H1 (cell line): ENCODE data around the gene KLHL14. TPM values are rescaled to one million over a fixed set of nuclear protein-coding genes. Genes with fewer than 3 reads are reported as not detected.

Source experiments
- CTCF ChIA-PET: fragments of 300-600 bp; sonication (Branson Sonifier 250); formaldehyde crosslinking; loops from one replicate; lab custom pipeline; 2021; ENCODE audit not compliant: partially characterized antibody; lab: Charles Lee
- POLR2A ChIA-PET: fragments of 300-600 bp; sonication (Branson Sonifier 250); formaldehyde crosslinking; loops from one replicate; lab custom pipeline; 2021; ENCODE audit warnings: inconsistent platforms; ENCODE audit not compliant: partially characterized antibody; lab: Charles Lee
- DNase-seq, 2 experiments: peaks; one replicate each; pipeline versions ENCODE4 v3.0.0 to v3.0.0-alpha.2; 2010 to 2022; ENCODE audit warnings: low spot score in 2 of 2, low read depth in 1 of 2, mixed read lengths in 1 of 2
- FAIRE-seq: peaks from 2 replicates; lab custom pipeline; 2011; peaks lifted over from hg19 to GRCh38; lab: Jason Lieb, UNC
- H2AFZ ChIP-seq: 2 replicates; pipeline ENCODE4 v1.8.1; 2012; ENCODE audit warnings: low read length, inconsistent platforms
- H2AK5ac ChIP-seq: 2 replicates; pipeline ENCODE4 v1.6.1; 2013; ENCODE audit warnings: low read depth, low read length
- H2BK120ac ChIP-seq: replicated peaks from 2 replicates; pipeline ENCODE3; 2013; ENCODE audit warnings: low read depth, low read length, inconsistent platforms
- H2BK12ac ChIP-seq: 2 replicates; pipeline ENCODE4 v1.6.1; 2013; ENCODE audit warnings: low read depth, low read length
- H2BK15ac ChIP-seq: 2 replicates; pipeline ENCODE4 v1.6.1; 2013; ENCODE audit warnings: low read length
- H2BK20ac ChIP-seq: 2 replicates; pipeline ENCODE4 v1.6.1; 2013; ENCODE audit warnings: low read length
- H2BK5ac ChIP-seq: 2 replicates; pipeline ENCODE4 v1.6.1; 2013; ENCODE audit warnings: low read depth, low read length
- H3K14ac ChIP-seq: 2 replicates; pipeline ENCODE4 v1.6.1; 2013; ENCODE audit warnings: inconsistent platforms; ENCODE audit not compliant: insufficient read length
- H3K18ac ChIP-seq: 2 replicates; pipeline ENCODE4 v1.6.1; 2013; ENCODE audit warnings: low read length; ENCODE audit errors: extremely low read depth
- H3K23ac ChIP-seq: 2 replicates; pipeline ENCODE4 v1.6.1; 2013; ENCODE audit warnings: inconsistent platforms; ENCODE audit not compliant: insufficient read length
- H3K23me2 ChIP-seq: 2 replicates; pipeline ENCODE4 v1.6.1; 2013; ENCODE audit warnings: low read depth, low read length
- H3K27ac ChIP-seq: 2 replicates; pipeline ENCODE4 v1.6.1; 2011; ENCODE audit warnings: low read depth, low read length, inconsistent platforms
- H3K27me3 ChIP-seq, 4 experiments: replicated peaks in 1 of 4; 1 replicate in 1 of 4; 2 replicates in 3 of 4; pipeline versions ENCODE4 v1.6.1 to v1.8.1; 2011 to 2013; ENCODE audit warnings: low read length in 3 of 4, mild to moderate bottlenecking in 3 of 4, inconsistent platforms in 2 of 4, mixed read lengths in 2 of 4, moderate library complexity in 1 of 4; ENCODE audit not compliant: control insufficient read depth in 3 of 4, insufficient read depth in 3 of 4; ENCODE audit errors: extremely low read depth in 1 of 4
- H3K36me3 ChIP-seq, 4 experiments: 2 replicates each; pipeline versions ENCODE4 v1.6.1 to v1.8.1; 2011 to 2013; ENCODE audit warnings: mild to moderate bottlenecking in 4 of 4, low read length in 3 of 4, moderate library complexity in 2 of 4, control low read depth in 1 of 4, inconsistent platforms in 1 of 4; ENCODE audit not compliant: insufficient read depth in 4 of 4, control insufficient read depth in 2 of 4
- H3K4ac ChIP-seq: replicated peaks from 2 replicates; pipeline ENCODE3; 2013; ENCODE audit warnings: low read length, low read depth, mixed read lengths, inconsistent platforms; ENCODE audit not compliant: insufficient read length
- H3K4me1 ChIP-seq, 4 experiments: replicated peaks in 1 of 4; 1 replicate in 1 of 4; 2 replicates in 3 of 4; pipeline versions ENCODE4 v1.6.1 to v1.8.1; 2011 to 2013; ENCODE audit warnings: low read length in 3 of 4, inconsistent platforms in 2 of 4, mixed read lengths in 1 of 4; ENCODE audit not compliant: insufficient read depth in 4 of 4, control insufficient read depth in 3 of 4
- H3K4me2 ChIP-seq, 2 experiments: 2 replicates each; pipeline versions ENCODE4 v1.6.1 to v1.8.1; 2011 to 2013; ENCODE audit warnings: low read depth in 2 of 2, low read length in 2 of 2, control low read depth in 1 of 2, inconsistent platforms in 1 of 2, mild to moderate bottlenecking in 1 of 2; ENCODE audit not compliant: insufficient read depth in 1 of 2
- H3K4me3 ChIP-seq, 4 experiments: fragments of 200-600, 300-600 bp in 1 of 4; sonication (generic), shearing (Covaris generic), sonication (Bioruptor Twin) in 1 of 4; 2 replicates each; pipeline versions ENCODE4 v1.5.1 to v1.8.1; 2011 to 2016; ENCODE audit warnings: low read length in 4 of 4, low read depth in 3 of 4, control low read depth in 2 of 4, inconsistent platforms in 2 of 4, mild to moderate bottlenecking in 2 of 4, mixed read lengths in 1 of 4, moderate library complexity in 1 of 4; ENCODE audit not compliant: insufficient read depth in 2 of 4; ENCODE audit errors: extremely low read depth in 1 of 4
- H3K56ac ChIP-seq: replicated peaks from 2 replicates; pipeline ENCODE3; 2013; ENCODE audit warnings: low read depth, mild to moderate bottlenecking, mixed read lengths, low read length, inconsistent platforms; ENCODE audit not compliant: insufficient read length
- H3K79me1 ChIP-seq: 2 replicates; pipeline ENCODE4 v1.6.1; 2013; ENCODE audit warnings: low read depth, low read length, control low read depth
- H3K79me2 ChIP-seq, 2 experiments: 2 replicates each; pipeline versions ENCODE4 v1.6.1 to v1.8.1; 2012 to 2013; ENCODE audit warnings: low read length in 2 of 2, mild to moderate bottlenecking in 2 of 2, inconsistent platforms in 1 of 2; ENCODE audit not compliant: insufficient read depth in 2 of 2, control insufficient read depth in 1 of 2
- H3K9ac ChIP-seq, 4 experiments: replicated peaks in 1 of 4; 1 replicate in 1 of 4; 2 replicates in 3 of 4; pipeline versions ENCODE4 v1.6.1 to v1.8.1; 2011 to 2013; ENCODE audit warnings: low read depth in 3 of 4, low read length in 3 of 4, control low read depth in 2 of 4, mild to moderate bottlenecking in 2 of 4, moderate library complexity in 2 of 4, inconsistent platforms in 1 of 4; ENCODE audit errors: extremely low read depth in 1 of 4
- H3K9me3 ChIP-seq, 2 experiments: 2 replicates each; pipeline versions ENCODE4 v1.6.1 to v1.8.1; 2012 to 2013; ENCODE audit warnings: mild to moderate bottlenecking in 2 of 2, moderate library complexity in 2 of 2, control low read depth in 1 of 2, inconsistent platforms in 1 of 2, low read depth in 1 of 2, low read length in 1 of 2, mixed read lengths in 1 of 2; ENCODE audit not compliant: insufficient read depth in 2 of 2
- H4K20me1 ChIP-seq, 2 experiments: replicated peaks in 1 of 2; 2 replicates each; pipeline versions ENCODE3 to v1.8.1; 2011 to 2013; ENCODE audit warnings: inconsistent platforms in 2 of 2, low read length in 2 of 2, mild to moderate bottlenecking in 1 of 2; ENCODE audit not compliant: insufficient read depth in 2 of 2, control insufficient read depth in 1 of 2
- H4K5ac ChIP-seq: 2 replicates; pipeline ENCODE4 v1.6.1; 2013; ENCODE audit warnings: low read length, low read depth, mixed read lengths, inconsistent platforms; ENCODE audit not compliant: insufficient read length
- H4K8ac ChIP-seq: 2 replicates; pipeline ENCODE4 v1.8.0; 2013; ENCODE audit warnings: mild to moderate bottlenecking, moderate library complexity, low read length, inconsistent platforms; ENCODE audit not compliant: insufficient read depth; ENCODE audit errors: extremely low read depth
- H4K91ac ChIP-seq: replicated peaks from 2 replicates; pipeline ENCODE3; 2013; ENCODE audit warnings: low read length, mixed read lengths, inconsistent platforms; ENCODE audit not compliant: insufficient read length
- BACH1 ChIP-seq: IDR thresholded peaks from 2 replicates; pipeline ENCODE4 v1.6.1; 2012; ENCODE audit warnings: low read length, improper control_type of control experiment
- BRCA1 ChIP-seq: IDR thresholded peaks from 2 replicates; pipeline ENCODE4 v1.6.1; 2012; ENCODE audit warnings: low read depth, low read length, improper control_type of control experiment
- GTF2F1 ChIP-seq: IDR thresholded peaks from 2 replicates; pipeline ENCODE4 v1.6.1; 2012; ENCODE audit warnings: low read depth, low read length, improper control_type of control experiment, borderline replicate concordance
- HDAC6 ChIP-seq: IDR thresholded peaks from one replicate; pipeline ENCODE4 v1.7.1; 2012; ENCODE audit warnings: low read depth, mild to moderate bottlenecking, inconsistent platforms, low read length, moderate library complexity
- KDM1A ChIP-seq: fragments of 200-600, 300-600 bp; sonication (generic); IDR thresholded peaks from 2 replicates; pipeline ENCODE4 v1.7.1; 2016; ENCODE audit warnings: mild to moderate bottlenecking, low read length, borderline replicate concordance
- NANOG ChIP-seq: IDR thresholded peaks from 2 replicates; pipeline ENCODE4 v1.6.1; 2011; ENCODE audit warnings: low read length, low read depth, mild to moderate bottlenecking, inconsistent platforms; ENCODE audit not compliant: insufficient read depth, poor library complexity, severe bottlenecking
- NRF1 ChIP-seq: IDR thresholded peaks from 2 replicates; pipeline ENCODE4 v1.6.1; 2011; ENCODE audit warnings: mild to moderate bottlenecking, low read depth, low read length, improper control_type of control experiment
- POLR2A ChIP-seq, 2 experiments: IDR thresholded peaks; 1 replicate in 1 of 2; 2 replicates in 1 of 2; pipeline ENCODE4 v1.6.1; 2011; ENCODE audit warnings: low read depth in 2 of 2, low read length in 2 of 2, mild to moderate bottlenecking in 2 of 2; ENCODE audit errors: control extremely low read depth in 1 of 2
- RXRA ChIP-seq: IDR thresholded peaks from 2 replicates; pipeline ENCODE4 v1.6.1; 2011; ENCODE audit warnings: low read depth, mild to moderate bottlenecking, low read length, moderate library complexity; ENCODE audit not compliant: insufficient read depth
- SAP30 ChIP-seq: fragments of 300-600 bp; sonication (generic); IDR thresholded peaks from 2 replicates; pipeline ENCODE4 v1.7.1; 2012; ENCODE audit warnings: low read length, moderate library complexity, mild to moderate bottlenecking, inconsistent platforms; ENCODE audit not compliant: insufficient read depth, insufficient replicate concordance
- SIRT6 ChIP-seq: IDR thresholded peaks from one replicate; pipeline ENCODE4 v1.7.1; 2012; ENCODE audit warnings: low read length, inconsistent platforms
- SP1 ChIP-seq: IDR thresholded peaks from 2 replicates; pipeline ENCODE4 v1.6.1; 2011; ENCODE audit warnings: low read depth, low read length
- SP4 ChIP-seq: IDR thresholded peaks from 2 replicates; pipeline ENCODE4 v1.6.1; 2012; ENCODE audit warnings: low read length, inconsistent platforms
- TCF12 ChIP-seq: IDR thresholded peaks from 2 replicates; pipeline ENCODE4 v1.6.1; 2011; ENCODE audit warnings: low read depth, mild to moderate bottlenecking, low read length
- WGBS, 2 experiments: shearing (Covaris generic) in 1 of 2; methylation state at CpG; one replicate each; pipeline versions ENCODE4 v1.1.6 to v1.1.7; 2013 to 2015; ENCODE audit warnings: low lambda C conversion rate in 2 of 2, mixed read lengths in 2 of 2, inconsistent platforms in 1 of 2, low coverage in 1 of 2, missing lambda C conversion rate in 1 of 2; ENCODE audit not compliant: insufficient replicate concordance in 2 of 2, insufficient coverage in 1 of 2, insufficient read length in 1 of 2; ENCODE audit errors: extremely low coverage in 1 of 2, missing lambda C conversion rate in 1 of 2; 5-methylcytosine and 5-hydroxymethylcytosine counted together
- polyA plus RNA-seq, 7 experiments: library from polyadenylated mRNA; depleted of rRNA in 3 of 7; stranded (reverse) in 5 of 7; unstranded in 2 of 7; fragments of >200 nt in 5 of 7; fragments of 200-250 nt in 2 of 7; gene quantifications; 1 replicate in 5 of 7; 2 replicates in 1 of 7; 4 replicates in 1 of 7; pipeline versions ENCODE4 v1.2.1 to v1.2.3, GENCODE V29; 2011 to 2013; ENCODE audit warnings: missing spikeins in 2 of 7, mixed read lengths in 2 of 7
- total RNA-seq: library from RNA; stranded (reverse); fragmentation: NEBNext Ultra II Directional; extraction: Animal tissue kit (Norgen Biotek cat#: 25700); gene quantifications from 2 replicates; pipeline ENCODE4 v1.2.1, GENCODE V29; 2021

Gene KLHL14
- total and polyA plus RNA-seq, 2 of the 8 experiments (the other 6 are each of a cell fraction or from before 2014, with no cell fraction given) = 1.1 to 1.2 TPM

GRCh38 chr18:32629981-32630700, 142.7 kb downstream of the KLHL14 start:
- H3K9me3 ChIP-seq = no peaks in the 10 kb centered on the region
- no peak overlapping the region for H3K56ac ChIP-seq
- DNase-seq (no peak), FAIRE-seq (no peak)
- H2BK20ac ChIP-seq = no peak overlapping the region
- no peak overlapping the region for H3K4ac ChIP-seq
- no peak overlapping the region for H3K18ac ChIP-seq
- H3K23me2 ChIP-seq = no peaks in the 10 kb centered on the region
- H2BK12ac ChIP-seq = no peak overlapping the region
- no peak overlapping the region for H3K23ac ChIP-seq
- no peak overlapping the region for H2BK15ac ChIP-seq
- no peak overlapping the region for H3K14ac ChIP-seq
- H4K91ac ChIP-seq = no peak overlapping the region
- ChIA-PET CTCF (interaction anchor here (0.6 to 1.9 kb wide), 3 partner anchors 14 to 53 kb away, joined by 3 to 5 read pairs (median 4); no protein-coding TSS in a partner anchor), POLR2A (interaction anchor here (0.6 kb wide), 1 partner anchor 546 kb away, joined by 3 read pairs; no protein-coding TSS in a partner anchor)
- 0 out of 2 replicates have a peak overlapping the region, but pooled peaks have one; percentile 2 for H4K8ac ChIP-seq
- 85% methylated on average over 13 of the region's 16 CpGs; no CpG with 5 or more reads in 1 of the 2 experiments for WGBS, 2 experiments
- no peak overlapping the region for H4K5ac ChIP-seq
- H3K27me3 ChIP-seq = peaks cover 0 to 1% (median 0%) of the 10 kb centered on the region in 4 experiments; a peak in 1 of 7 replicates
- H2AFZ ChIP-seq = no peak overlapping the region
- H2BK120ac ChIP-seq = no peak overlapping the region
- H3K4me2 ChIP-seq = no peak overlapping the region
- H3K4me1 ChIP-seq = no peaks in the 10 kb centered on the region
- H3K79me2 ChIP-seq = no peaks in the 10 kb centered on the region
- no peak overlapping the region for H2AK5ac ChIP-seq
- no peaks in the 10 kb centered on the region for H4K20me1 ChIP-seq
- no peaks in the 10 kb centered on the region for H3K36me3 ChIP-seq
- H3K79me1 ChIP-seq = no peaks in the 10 kb centered on the region
- no peak overlapping the region for H3K9ac ChIP-seq
- H3K4me3 ChIP-seq = no peak overlapping the region
- no peak overlapping the region for H2BK5ac ChIP-seq
- H3K27ac ChIP-seq = no peak overlapping the region
- TF ChIP-seq TCF12 = no peak
- no peak for TF ChIP-seq GTF2F1
- no peak for TF ChIP-seq NANOG
- no peak for TF ChIP-seq SP1
- TF ChIP-seq SP4 = no peak
- TF ChIP-seq BRCA1 = no peak
- no peak for TF ChIP-seq NRF1
- no peak for TF ChIP-seq HDAC6
- no peak for TF ChIP-seq SIRT6
- no peak for TF ChIP-seq SAP30
- no peak for TF ChIP-seq BACH1
- no peak for TF ChIP-seq RXRA
- no peak for TF ChIP-seq POLR2A (IDR thresholded peaks at IDR 0.05; ENCODE audit: control extremely low read depth in 1 of 2, low read depth in 2 of 2, low read length in 2 of 2)
- TF ChIP-seq KDM1A = no peak
